Hematopoietic multipotent progenitor cell treated with erythropoietin and hydrocortisone succinate and interleukin-3 and kit ligand, for 8 days (in vitro differentiated cells): ENCODE results near the gene MAGI3.
"Not testable (repeated sequence)": the region's sequence is repeated elsewhere in the genome, so short reads cannot be mapped to it uniquely, and the experiment has no call there.

ENCODE experiments used
- DNase-seq: peaks from one replicate; pipeline ENCODE4 v3.0.0-alpha.2; 2015

MAGI3 gene

DNA sequence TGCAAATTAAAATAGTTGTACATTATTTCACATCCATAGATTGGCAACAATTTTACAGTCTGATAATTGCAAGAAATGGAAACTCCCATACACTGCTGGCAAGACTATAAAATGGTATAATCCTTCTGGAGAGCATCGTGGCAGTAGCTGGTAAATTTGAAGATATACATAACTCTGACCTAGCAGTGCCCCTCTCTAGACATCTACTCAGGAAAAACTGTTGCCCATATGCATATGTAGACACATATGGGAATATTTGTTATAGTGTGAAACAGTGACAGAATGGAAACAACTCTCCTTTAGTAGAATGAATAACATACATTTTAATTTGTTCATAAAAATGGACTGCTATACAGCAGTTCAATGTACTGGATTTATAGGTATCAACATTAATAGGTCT is 191.8 kb downstream of the MAGI3 start:
- no peak for DNase-seq

DNA sequence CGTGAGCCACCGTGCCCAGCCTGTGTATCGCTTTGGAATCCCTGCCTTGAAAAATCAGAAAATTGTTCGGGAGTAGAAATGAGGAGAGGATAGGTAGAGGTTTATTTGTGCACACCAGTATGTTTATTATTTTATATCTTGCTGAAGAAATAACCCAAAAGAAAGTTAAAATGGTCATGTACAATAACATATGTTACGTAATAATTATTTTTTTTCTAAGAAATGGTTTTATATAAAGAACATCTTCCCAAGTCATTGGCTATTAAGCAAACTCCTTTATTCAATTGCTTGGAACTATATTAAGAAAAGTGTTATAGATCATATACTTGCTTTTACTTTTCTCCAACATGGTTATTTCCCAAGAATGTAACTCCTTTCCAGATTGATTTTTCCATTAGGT is 197.2 kb downstream of the MAGI3 start:
- no peak for DNase-seq

DNA sequence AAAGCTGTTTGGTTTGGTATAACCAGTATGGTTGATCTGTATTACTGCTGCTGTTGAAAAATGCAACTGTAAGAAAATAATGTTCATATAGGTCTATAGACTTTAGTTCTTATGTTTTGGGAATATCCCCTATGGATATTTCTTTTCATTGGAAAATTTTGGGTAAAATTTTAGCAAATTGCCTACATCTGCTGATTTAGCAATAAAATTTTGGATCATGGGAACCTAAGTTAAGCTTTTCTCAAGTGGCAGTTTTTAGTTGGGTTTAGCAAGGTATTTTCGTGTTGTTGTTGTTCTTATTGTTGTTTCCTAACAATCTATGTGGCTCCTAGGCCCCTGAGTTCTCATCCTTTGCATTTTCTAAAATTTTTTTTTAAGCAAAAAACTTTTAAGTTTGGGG is 201.9 kb downstream of the MAGI3 start:
- no peak for DNase-seq

- DNase-seq: no peak
These were observed 203.4 kb downstream of the MAGI3 start for GRCh38 chr1:113593550-113594297.

- DNase-seq: not testable (repeated sequence)
These were observed 214.2 kb downstream of the MAGI3 start for GRCh38 chr1:113604466-113604865.

DNA sequence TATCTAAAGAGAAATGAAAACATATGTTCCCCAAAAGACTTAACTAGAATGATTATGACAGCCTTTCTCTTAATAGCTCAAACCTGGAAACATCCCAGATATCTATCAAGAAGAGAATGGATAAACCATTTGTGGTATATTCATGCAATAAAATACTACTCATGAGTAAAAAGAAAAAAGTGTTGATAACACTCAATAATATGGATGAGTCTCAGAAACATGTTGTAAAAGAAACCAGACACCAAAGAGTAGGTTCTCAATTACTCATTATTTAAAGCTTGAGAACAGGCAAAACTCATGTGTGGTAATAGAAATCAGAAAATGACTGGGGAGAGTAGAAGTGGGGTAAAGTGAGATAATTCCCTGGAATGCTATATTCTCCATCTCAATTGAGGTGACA is 214.8 kb downstream of the MAGI3 start:
- DNase-seq: no peak

DNA sequence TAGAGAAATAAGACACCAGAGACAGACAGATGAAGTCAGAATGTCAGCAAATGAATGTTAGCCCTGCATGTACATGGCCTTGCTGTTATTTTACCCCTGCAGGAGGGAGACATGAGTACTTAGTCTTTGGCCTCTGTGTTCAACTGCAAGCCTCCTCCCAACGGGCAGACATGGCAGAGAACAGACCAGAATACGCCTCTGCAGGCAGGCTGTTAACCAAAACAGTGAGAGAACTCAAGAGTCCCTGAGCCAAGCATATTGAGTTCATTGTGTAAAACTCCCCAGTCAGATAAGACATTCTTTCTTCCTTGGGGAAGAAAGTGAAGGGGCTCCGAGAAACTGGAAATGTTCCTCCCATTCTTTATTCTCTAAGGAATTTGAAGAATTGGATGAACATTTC is 218.1 kb downstream of the MAGI3 start:
- DNase-seq: no peak

GRCh38 chr1:113610372-113610771 is 220.1 kb downstream of the MAGI3 start:
- DNase-seq: no peak

- no peak for DNase-seq
These were observed 225.1 kb downstream of the MAGI3 start for GRCh38 chr1:113615425-113615824.

DNA sequence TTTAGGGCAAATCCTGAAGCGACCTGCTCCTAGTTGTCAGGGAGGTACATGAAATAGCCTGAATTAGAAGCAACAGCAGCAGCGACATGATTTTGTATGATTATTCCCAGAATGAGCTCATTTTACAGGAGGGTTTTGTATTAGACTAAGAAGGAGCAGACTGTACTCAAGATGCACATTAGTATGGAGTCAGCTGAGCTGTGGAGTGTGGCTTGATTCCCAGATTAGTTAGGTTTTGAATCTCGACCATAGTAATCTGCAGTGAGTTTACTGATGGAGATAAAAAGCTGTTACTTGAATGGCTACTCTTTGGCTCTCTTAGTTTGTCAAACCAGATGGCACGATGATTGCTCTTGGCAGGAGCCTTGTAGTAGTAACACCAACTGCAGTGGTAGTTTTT is 225.8 kb downstream of the MAGI3 start:
- DNase-seq: no peak

DNA sequence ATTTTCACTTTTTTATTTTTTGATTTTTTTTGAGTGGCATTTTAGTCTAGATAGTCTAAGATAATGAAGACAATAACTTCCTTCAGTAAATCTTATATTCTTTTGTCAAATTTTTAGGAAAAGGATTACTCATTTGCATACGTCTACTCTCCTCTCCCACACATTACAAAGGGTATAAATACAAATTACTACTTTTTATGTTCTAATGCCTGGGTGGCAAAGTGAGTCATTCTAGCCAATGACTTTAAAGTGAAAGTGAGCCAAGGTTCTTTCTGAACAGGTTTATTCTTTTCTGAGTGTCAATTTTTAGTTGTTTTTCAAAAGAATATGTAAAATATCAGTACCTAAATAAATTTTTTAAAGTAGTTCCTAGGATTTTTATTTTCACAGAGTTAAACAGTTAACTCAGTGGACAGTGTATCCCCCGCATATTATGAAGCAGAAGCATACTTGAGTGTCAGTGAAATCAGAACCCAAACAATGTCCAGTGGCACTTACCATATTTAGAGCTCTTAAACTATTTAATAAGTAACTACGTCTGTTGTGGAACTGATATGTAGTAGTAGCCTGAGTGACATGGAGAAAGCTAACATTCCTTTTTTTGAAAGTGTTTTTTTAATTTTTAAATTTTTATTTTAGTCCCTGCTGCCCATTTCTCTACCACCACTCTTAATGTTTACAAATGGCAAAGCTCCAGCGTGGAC is 227.3 kb downstream of the MAGI3 start:
- DNase-seq: no peak

GRCh38 chr1:113628997-113629396 is 238.7 kb downstream of the MAGI3 start:
- no peak for DNase-seq

- no peak for DNase-seq
These were observed 240.3 kb downstream of the MAGI3 start for GRCh38 chr1:113630340-113631327.

DNA sequence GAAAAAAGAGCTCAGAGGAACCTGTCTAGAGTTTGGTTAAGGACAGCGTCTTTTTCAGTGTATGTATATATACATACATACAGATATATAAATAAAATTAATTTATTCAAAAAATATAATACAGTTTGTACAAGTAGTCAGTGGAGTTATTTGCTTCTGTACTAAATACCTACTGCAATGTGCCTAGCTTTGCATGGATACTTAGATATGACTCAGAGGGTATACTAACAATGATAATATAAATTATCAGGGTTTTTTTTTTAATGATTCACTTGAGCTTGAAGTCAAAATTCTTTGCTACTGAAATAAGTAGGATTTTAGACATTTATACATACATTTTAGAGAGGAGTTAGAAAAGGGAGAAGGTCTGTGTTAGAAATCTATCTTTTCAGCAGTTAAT is 251.1 kb downstream of the MAGI3 start:
- no peak for DNase-seq

DNA sequence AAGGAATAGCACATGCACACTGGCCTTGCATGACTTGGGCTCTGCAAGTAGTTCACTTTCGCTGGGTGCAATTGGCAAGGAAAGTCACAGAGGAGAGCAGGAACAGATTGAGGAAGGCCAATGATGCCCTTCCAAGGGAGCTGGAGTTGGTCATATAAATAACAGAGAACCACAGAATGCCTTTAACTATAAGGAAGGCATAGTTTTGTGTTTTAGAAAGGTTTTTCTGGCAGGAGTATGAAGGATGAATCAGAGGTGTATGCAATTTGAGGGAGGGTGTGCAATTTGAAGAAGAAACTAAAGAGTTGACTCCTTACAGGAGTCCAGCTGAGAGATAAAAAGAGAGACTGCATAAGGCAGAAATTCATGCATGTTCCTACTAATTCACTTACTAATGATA is 256.8 kb downstream of the MAGI3 start:
- DNase-seq: no peak

DNA sequence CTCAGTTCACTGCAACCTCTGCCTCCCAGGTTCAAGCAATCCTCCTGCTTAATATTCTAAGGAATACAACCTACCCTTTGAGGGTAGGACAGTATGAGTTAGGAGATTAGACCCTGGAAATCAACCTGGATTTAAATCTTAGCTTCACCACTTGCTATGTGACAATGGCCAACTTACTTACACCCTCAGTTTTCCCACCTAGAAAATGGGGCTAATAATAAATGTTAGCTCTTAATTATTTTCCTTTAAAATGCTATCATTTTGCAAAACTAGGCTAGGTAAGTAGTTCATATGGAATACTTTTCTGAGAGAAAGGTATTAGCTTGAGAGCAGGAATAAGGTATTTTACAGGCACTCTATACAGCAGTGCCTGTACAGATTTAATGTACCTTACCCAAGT is 258.2 kb downstream of the MAGI3 start:
- no peak for DNase-seq

GRCh38 chr1:113652771-113653170 is 262.5 kb downstream of the MAGI3 start:
- no peak for DNase-seq

- DNase-seq: no peak
These were observed 263.4 kb downstream of the MAGI3 start for GRCh38 chr1:113653741-113654140.

- DNase-seq: no peak
These were observed 264.6 kb downstream of the MAGI3 start for GRCh38 chr1:113654883-113655282.

- no peak for DNase-seq
These were observed 266.8 kb downstream of the MAGI3 start for GRCh38 chr1:113657126-113657525.

GRCh38 chr1:113657556-113658063 is 267.3 kb downstream of the MAGI3 start:
- no peak for DNase-seq

GRCh38 chr1:113659035-113659434 is 268.7 kb downstream of the MAGI3 start:
- DNase-seq: no peak

- no peak for DNase-seq
These were observed 269.2 kb downstream of the MAGI3 start for GRCh38 chr1:113659556-113659955.
